Hippocampal formation (tissue), 2 donors: ENCODE results near the gene GSK3B.

ENCODE experiments used
- DNase-seq, 2 donors: peaks; one replicate each; lab custom pipeline; 2025; lab: John Stamatoyannopoulos, UW

The GSK3B gene

GRCh38 chr3:119817583-119818363, 276.5 kb downstream of the GSK3B start:
- DNase-seq = no peak

GRCh38 chr3:119817071-119817470, 277.2 kb downstream of the GSK3B start:
- no peak for DNase-seq

- DNase-seq = no peak
Measured at GRCh38 chr3:119815716-119816115, 278.5 kb downstream of the GSK3B start.

GRCh38 chr3:119812491-119813058, 281.7 kb downstream of the GSK3B start:
- no peak for DNase-seq

GRCh38 chr3:119810018-119810435, 284.2 kb downstream of the GSK3B start:
- DNase-seq = no peak

GRCh38 chr3:119809249-119810017, 284.8 kb downstream of the GSK3B start:
- no peak for DNase-seq

GRCh38 chr3:119808843-119809242, 285.4 kb downstream of the GSK3B start:
- no peak for DNase-seq

GRCh38 chr3:119808244-119808643, 286.0 kb downstream of the GSK3B start:
- no peak for DNase-seq

- DNase-seq = no peak
Measured at GRCh38 chr3:119800844-119801243, 293.4 kb downstream of the GSK3B start.

- DNase-seq = no peak
Measured at GRCh38 chr3:119796785-119797184, 297.5 kb downstream of the GSK3B start.

- no peak for DNase-seq
Measured at GRCh38 chr3:119796368-119796767, 297.9 kb downstream of the GSK3B start.

GRCh38 chr3:119795849-119796248, 298.4 kb downstream of the GSK3B start:
- no peak for DNase-seq

- no peak for DNase-seq
Measured at GRCh38 chr3:119794971-119795612, 299.2 kb downstream of the GSK3B start.

GRCh38 chr3:119794401-119794800, 299.8 kb downstream of the GSK3B start:
- no peak for DNase-seq

- no peak for DNase-seq
Measured at GRCh38 chr3:119792270-119792669, 302.0 kb downstream of the GSK3B start.

- no peak for DNase-seq
Measured at GRCh38 chr3:119790369-119790768, 303.9 kb downstream of the GSK3B start.

- DNase-seq = no peak
Measured at GRCh38 chr3:119786409-119786808, 307.8 kb downstream of the GSK3B start.

- no peak for DNase-seq
Measured at GRCh38 chr3:119783883-119784282, 310.4 kb downstream of the GSK3B start.

- no peak for DNase-seq
Measured at GRCh38 chr3:119783255-119783654, 311.0 kb downstream of the GSK3B start.

GRCh38 chr3:119782460-119782859, 311.8 kb downstream of the GSK3B start:
- no peak for DNase-seq

GRCh38 chr3:119781330-119782198, 312.7 kb downstream of the GSK3B start, which contains the start of gene NR1I2:
Gene NR1I2 (plus strand): TSS chr3:119782101.
- DNase-seq = no peak
